ENCODE data around the gene TMEM132A.

Gene TMEM132A

GRCh38 chr11:60936467-60937143 lies 12.3 kb downstream of the TMEM132A start:
- no peak for DNase-seq (ENCODE audit: low read depth, low spot score)

GRCh38 chr11:60937144-60937527 lies 12.9 kb downstream of the TMEM132A start:
- no peak for DNase-seq (ENCODE audit: low read depth, low spot score)

GRCh38 chr11:60937811-60938210 lies 13.6 kb downstream of the TMEM132A start:
- no peak for DNase-seq (ENCODE audit: low read depth, low spot score)

GRCh38 chr11:60938500-60938899 lies 14.2 kb downstream of the TMEM132A start:
- DNase-seq (ENCODE audit: low read depth, low spot score), result no peak

- no peak for DNase-seq (ENCODE audit: low read depth, low spot score)
These were observed 15.0 kb downstream of the TMEM132A start for GRCh38 chr11:60939301-60939700.

GRCh38 chr11:60939855-60940254 lies 15.6 kb downstream of the TMEM132A start:
- DNase-seq (ENCODE audit: low read depth, low spot score), result no peak

- no peak for DNase-seq (ENCODE audit: low read depth, low spot score)
These were observed 17.3 kb downstream of the TMEM132A start for GRCh38 chr11:60941371-60942119.

GRCh38 chr11:60942219-60942618 lies 18.0 kb downstream of the TMEM132A start:
- DNase-seq (ENCODE audit: low read depth, low spot score), result no peak

GRCh38 chr11:60942970-60943565 lies 18.8 kb downstream of the TMEM132A start:
- no peak for DNase-seq (ENCODE audit: low read depth, low spot score)

GRCh38 chr11:60944490-60945294 lies 20.4 kb downstream of the TMEM132A start:
- DNase-seq (ENCODE audit: low read depth, low spot score), result no peak

GRCh38 chr11:60945295-60945667 lies 21.0 kb downstream of the TMEM132A start:
- DNase-seq (ENCODE audit: low read depth, low spot score), result no peak

GRCh38 chr11:60946601-60947264 lies 22.5 kb downstream of the TMEM132A start:
- no peak for DNase-seq (ENCODE audit: low read depth, low spot score)

- no peak for DNase-seq (ENCODE audit: low read depth, low spot score)
These were observed 23.4 kb downstream of the TMEM132A start for GRCh38 chr11:60947700-60948099.

- DNase-seq (ENCODE audit: low read depth, low spot score), result no peak
These were observed 24.0 kb downstream of the TMEM132A start for GRCh38 chr11:60948250-60948649.

- DNase-seq (ENCODE audit: low read depth, low spot score), result no peak
These were observed 25.8 kb downstream of the TMEM132A start for GRCh38 chr11:60950024-60950423.

GRCh38 chr11:60950933-60951605 lies 26.8 kb downstream of the TMEM132A start:
- no peak for DNase-seq (ENCODE audit: low read depth, low spot score)

GRCh38 chr11:60951606-60951903 lies 27.3 kb downstream of the TMEM132A start:
- DNase-seq (ENCODE audit: low read depth, low spot score), result no peak

- DNase-seq (ENCODE audit: low read depth, low spot score), result no peak
These were observed 27.9 kb downstream of the TMEM132A start, which contains the start of gene SLC15A3 for GRCh38 chr11:60951904-60952741. Gene SLC15A3 (minus strand): TSS chr11:60952176. CDS start chr11:60951551, 625 bp downstream.

GRCh38 chr11:60952742-60953170 lies 28.5 kb downstream of the TMEM132A start:
- no peak for DNase-seq (ENCODE audit: low read depth, low spot score)

- DNase-seq (ENCODE audit: low read depth, low spot score), result no peak
These were observed 29.5 kb downstream of the TMEM132A start for GRCh38 chr11:60953781-60954180.

Measured in brain pericyte (primary cell).